ENCODE data around the gene GALNT18. TPM values are rescaled to one million over a fixed set of nuclear protein-coding genes. Genes with fewer than 3 reads are reported as not detected.

GALNT18 gene
- total RNA-seq, 3 donors from 2014 or later (not counting 1 experiment from before 2014, with no cell fraction given) = 0.18 to 0.42 (median 0.38) TPM

DNA sequence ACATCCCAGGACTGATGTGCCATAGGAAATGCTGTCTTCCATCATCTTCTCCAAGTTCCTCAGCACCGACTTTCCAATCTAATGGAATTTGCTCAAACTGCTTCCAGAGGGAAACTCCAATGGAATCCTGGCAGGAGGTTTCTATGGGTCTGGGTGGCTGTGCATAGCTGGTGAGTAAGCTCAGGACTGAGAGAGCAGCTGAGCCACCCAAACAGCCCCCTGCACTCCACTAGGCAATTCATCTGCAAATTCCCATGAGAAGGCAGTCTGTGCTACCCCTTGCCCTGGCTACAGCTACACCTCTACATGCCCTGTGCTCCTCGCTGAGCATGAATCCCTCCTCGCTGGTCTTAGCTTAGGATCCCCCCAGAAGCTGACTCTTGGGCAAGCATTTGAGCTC lies 140.8 kb downstream of the GALNT18 start:
- Histone ChIP-seq H3K4me3 (ENCODE audit: low read length) (no peak overlapping the region), H3K36me3 (ENCODE audit: control insufficient read depth, insufficient read depth, low read length) (no peaks in the 10 kb centered on the region), H3K27me3 (ENCODE audit: control insufficient read depth, insufficient read depth, low read length) (no peaks in the 10 kb centered on the region), H3K27ac (ENCODE audit: low read length) (no peak overlapping the region), H3K4me1 (ENCODE audit: control insufficient read depth, insufficient read depth, low read length) (no peaks in the 10 kb centered on the region), H3K9me3 (ENCODE audit: control insufficient read depth, insufficient read depth, low read length) (no peaks in the 10 kb centered on the region)
- H3K4me3 Mint-ChIP-seq = no peak overlapping the region
- ATAC-seq = no peak
- no peak overlapping the region for H3K27ac Mint-ChIP-seq
- intact Hi-C loops (cut with micrococcal nuclease) = no loop called here
- no peak for DNase-seq
- H3K9me3 Mint-ChIP-seq = no peaks in the 10 kb centered on the region
- TF ChIP-seq, protein P1, sequence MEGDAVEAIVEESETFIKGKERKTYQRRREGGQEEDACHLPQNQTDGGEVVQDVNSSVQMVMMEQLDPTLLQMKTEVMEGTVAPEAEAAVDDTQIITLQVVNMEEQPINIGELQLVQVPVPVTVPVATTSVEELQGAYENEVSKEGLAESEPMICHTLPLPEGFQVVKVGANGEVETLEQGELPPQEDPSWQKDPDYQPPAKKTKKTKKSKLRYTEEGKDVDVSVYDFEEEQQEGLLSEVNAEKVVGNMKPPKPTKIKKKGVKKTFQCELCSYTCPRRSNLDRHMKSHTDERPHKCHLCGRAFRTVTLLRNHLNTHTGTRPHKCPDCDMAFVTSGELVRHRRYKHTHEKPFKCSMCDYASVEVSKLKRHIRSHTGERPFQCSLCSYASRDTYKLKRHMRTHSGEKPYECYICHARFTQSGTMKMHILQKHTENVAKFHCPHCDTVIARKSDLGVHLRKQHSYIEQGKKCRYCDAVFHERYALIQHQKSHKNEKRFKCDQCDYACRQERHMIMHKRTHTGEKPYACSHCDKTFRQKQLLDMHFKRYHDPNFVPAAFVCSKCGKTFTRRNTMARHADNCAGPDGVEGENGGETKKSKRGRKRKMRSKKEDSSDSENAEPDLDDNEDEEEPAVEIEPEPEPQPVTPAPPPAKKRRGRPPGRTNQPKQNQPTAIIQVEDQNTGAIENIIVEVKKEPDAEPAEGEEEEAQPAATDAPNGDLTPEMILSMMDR (IDR thresholded peaks at IDR 0.05) = no peak
- no peaks in the 10 kb centered on the region for H3K36me3 Mint-ChIP-seq
- no peaks in the 10 kb centered on the region for H3K4me1 Mint-ChIP-seq
- 88% methylated on average over 2 of the region's 3 CpGs for WGBS (ENCODE audit: insufficient coverage)
- peaks cover 3 to 20% of the 10 kb centered on the region in 2 donors for H3K27me3 Mint-ChIP-seq (ENCODE audit: low read depth in 2 of 2)

DNA sequence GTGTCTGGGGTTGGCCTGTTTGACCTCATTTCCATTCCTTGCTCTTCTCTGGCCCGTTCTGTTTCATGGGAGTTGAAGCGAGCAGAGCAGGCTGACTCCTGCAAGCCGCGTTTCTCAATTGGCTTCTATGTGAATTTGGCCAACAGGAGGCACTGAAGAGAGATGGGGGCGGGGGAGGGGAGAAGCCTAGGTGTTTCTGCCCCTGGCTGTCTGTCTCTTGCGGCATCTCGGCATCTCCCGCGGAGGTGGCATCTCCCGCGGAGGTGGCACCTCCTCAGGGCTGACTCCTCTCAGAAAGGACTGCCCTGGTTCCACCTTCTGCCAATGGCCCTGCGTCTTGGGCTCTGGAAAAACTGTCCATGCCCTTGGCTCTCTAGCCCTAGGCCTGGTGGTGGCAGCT lies 143.1 kb downstream of the GALNT18 start:
- Histone ChIP-seq H3K27me3 (ENCODE audit: control insufficient read depth, insufficient read depth, low read length) (no peaks in the 10 kb centered on the region), H3K4me1 (ENCODE audit: control insufficient read depth, insufficient read depth, low read length) (no peaks in the 10 kb centered on the region), H3K27ac (ENCODE audit: low read length) (no peak overlapping the region), H3K9me3 (ENCODE audit: control insufficient read depth, insufficient read depth, low read length) (no peaks in the 10 kb centered on the region), H3K4me3 (ENCODE audit: low read length) (no peak overlapping the region), H3K36me3 (ENCODE audit: control insufficient read depth, insufficient read depth, low read length) (no peaks in the 10 kb centered on the region)
- Mint-ChIP-seq H3K27ac (no peak overlapping the region), H3K36me3 (no peaks in the 10 kb centered on the region), H3K9me3 (no peaks in the 10 kb centered on the region), H3K4me3 (no peak overlapping the region), H3K4me1 (no peaks in the 10 kb centered on the region), H3K27me3 (ENCODE audit: low read depth in 2 of 2) (peaks cover 3 to 24% of the 10 kb centered on the region in 2 donors)
- TF ChIP-seq, protein P1 (IDR thresholded peaks at IDR 0.05) = no peak
- ATAC-seq (no peak), DNase-seq (no peak)
- 80% methylated on average over 12 of the region's 12 CpGs for WGBS (ENCODE audit: insufficient coverage)
- intact Hi-C loops (cut with micrococcal nuclease) = no loop called here

GRCh38 chr11:11477695-11478420 lies 143.9 kb downstream of the GALNT18 start:
- DNase-seq (no peak), ATAC-seq (no peak)
- Mint-ChIP-seq H3K9me3 (no peaks in the 10 kb centered on the region), H3K36me3 (no peaks in the 10 kb centered on the region), H3K27ac (no peak overlapping the region), H3K4me1 (no peaks in the 10 kb centered on the region), H3K4me3 (no peak overlapping the region), H3K27me3 (ENCODE audit: low read depth in 2 of 2) (peaks cover 3 to 24% of the 10 kb centered on the region in 2 donors)
- TF ChIP-seq, protein P1 (IDR thresholded peaks at IDR 0.05) = no peak
- Histone ChIP-seq H3K4me1 (ENCODE audit: control insufficient read depth, insufficient read depth, low read length) (no peaks in the 10 kb centered on the region), H3K27ac (ENCODE audit: low read length) (no peak overlapping the region), H3K36me3 (ENCODE audit: control insufficient read depth, insufficient read depth, low read length) (no peaks in the 10 kb centered on the region), H3K4me3 (ENCODE audit: low read length) (no peak overlapping the region), H3K27me3 (ENCODE audit: control insufficient read depth, insufficient read depth, low read length) (no peaks in the 10 kb centered on the region), H3K9me3 (ENCODE audit: control insufficient read depth, insufficient read depth, low read length) (no peaks in the 10 kb centered on the region)
- WGBS (ENCODE audit: insufficient coverage) = 83% methylated on average over 2 of the region's 2 CpGs
- intact Hi-C loops (cut with micrococcal nuclease) = no loop called here

Data from natural killer cell (primary cell).